H1 (cell line): ENCODE measurements around the gene CLEC1B. TPM values are rescaled to one million over a fixed set of nuclear protein-coding genes. Genes with fewer than 3 reads are reported as not detected.

Experiments
- CTCF ChIA-PET: fragments of 300-600 bp; sonication (Branson Sonifier 250); formaldehyde crosslinking; loops from one replicate; lab custom pipeline; 2021; ENCODE audit not compliant: partially characterized antibody; lab: Charles Lee
- POLR2A ChIA-PET: fragments of 300-600 bp; sonication (Branson Sonifier 250); formaldehyde crosslinking; loops from one replicate; lab custom pipeline; 2021; ENCODE audit warnings: inconsistent platforms; ENCODE audit not compliant: partially characterized antibody; lab: Charles Lee
- DNase-seq, 2 experiments: peaks; one replicate each; pipeline versions ENCODE4 v3.0.0 to v3.0.0-alpha.2; 2010 to 2022; ENCODE audit warnings: low spot score in 2 of 2, low read depth in 1 of 2, mixed read lengths in 1 of 2
- FAIRE-seq: peaks from 2 replicates; lab custom pipeline; 2011; peaks lifted over from hg19 to GRCh38; lab: Jason Lieb, UNC
- H2AFZ ChIP-seq: 2 replicates; pipeline ENCODE4 v1.8.1; 2012; ENCODE audit warnings: low read length, inconsistent platforms
- H2AK5ac ChIP-seq: 2 replicates; pipeline ENCODE4 v1.6.1; 2013; ENCODE audit warnings: low read depth, low read length
- H2BK120ac ChIP-seq: replicated peaks from 2 replicates; pipeline ENCODE3; 2013; ENCODE audit warnings: low read depth, low read length, inconsistent platforms
- H2BK12ac ChIP-seq: 2 replicates; pipeline ENCODE4 v1.6.1; 2013; ENCODE audit warnings: low read depth, low read length
- H2BK15ac ChIP-seq: 2 replicates; pipeline ENCODE4 v1.6.1; 2013; ENCODE audit warnings: low read length
- H2BK20ac ChIP-seq: 2 replicates; pipeline ENCODE4 v1.6.1; 2013; ENCODE audit warnings: low read length
- H2BK5ac ChIP-seq: 2 replicates; pipeline ENCODE4 v1.6.1; 2013; ENCODE audit warnings: low read depth, low read length
- H3K14ac ChIP-seq: 2 replicates; pipeline ENCODE4 v1.6.1; 2013; ENCODE audit warnings: inconsistent platforms; ENCODE audit not compliant: insufficient read length
- H3K18ac ChIP-seq: 2 replicates; pipeline ENCODE4 v1.6.1; 2013; ENCODE audit warnings: low read length; ENCODE audit errors: extremely low read depth
- H3K23ac ChIP-seq: 2 replicates; pipeline ENCODE4 v1.6.1; 2013; ENCODE audit warnings: inconsistent platforms; ENCODE audit not compliant: insufficient read length
- H3K23me2 ChIP-seq: 2 replicates; pipeline ENCODE4 v1.6.1; 2013; ENCODE audit warnings: low read depth, low read length
- H3K27ac ChIP-seq: 2 replicates; pipeline ENCODE4 v1.6.1; 2011; ENCODE audit warnings: low read depth, low read length, inconsistent platforms
- H3K27me3 ChIP-seq, 4 experiments: replicated peaks in 1 of 4; 1 replicate in 1 of 4; 2 replicates in 3 of 4; pipeline versions ENCODE4 v1.6.1 to v1.8.1; 2011 to 2013; ENCODE audit warnings: low read length in 3 of 4, mild to moderate bottlenecking in 3 of 4, inconsistent platforms in 2 of 4, mixed read lengths in 2 of 4, moderate library complexity in 1 of 4; ENCODE audit not compliant: control insufficient read depth in 3 of 4, insufficient read depth in 3 of 4; ENCODE audit errors: extremely low read depth in 1 of 4
- H3K36me3 ChIP-seq, 4 experiments: 2 replicates each; pipeline versions ENCODE4 v1.6.1 to v1.8.1; 2011 to 2013; ENCODE audit warnings: mild to moderate bottlenecking in 4 of 4, low read length in 3 of 4, moderate library complexity in 2 of 4, control low read depth in 1 of 4, inconsistent platforms in 1 of 4; ENCODE audit not compliant: insufficient read depth in 4 of 4, control insufficient read depth in 2 of 4
- H3K4ac ChIP-seq: replicated peaks from 2 replicates; pipeline ENCODE3; 2013; ENCODE audit warnings: low read length, low read depth, mixed read lengths, inconsistent platforms; ENCODE audit not compliant: insufficient read length
- H3K4me1 ChIP-seq, 4 experiments: replicated peaks in 1 of 4; 1 replicate in 1 of 4; 2 replicates in 3 of 4; pipeline versions ENCODE4 v1.6.1 to v1.8.1; 2011 to 2013; ENCODE audit warnings: low read length in 3 of 4, inconsistent platforms in 2 of 4, mixed read lengths in 1 of 4; ENCODE audit not compliant: insufficient read depth in 4 of 4, control insufficient read depth in 3 of 4
- H3K4me2 ChIP-seq, 2 experiments: 2 replicates each; pipeline versions ENCODE4 v1.6.1 to v1.8.1; 2011 to 2013; ENCODE audit warnings: low read depth in 2 of 2, low read length in 2 of 2, control low read depth in 1 of 2, inconsistent platforms in 1 of 2, mild to moderate bottlenecking in 1 of 2; ENCODE audit not compliant: insufficient read depth in 1 of 2
- H3K4me3 ChIP-seq, 4 experiments: fragments of 200-600, 300-600 bp in 1 of 4; sonication (generic), shearing (Covaris generic), sonication (Bioruptor Twin) in 1 of 4; 2 replicates each; pipeline versions ENCODE4 v1.5.1 to v1.8.1; 2011 to 2016; ENCODE audit warnings: low read length in 4 of 4, low read depth in 3 of 4, control low read depth in 2 of 4, inconsistent platforms in 2 of 4, mild to moderate bottlenecking in 2 of 4, mixed read lengths in 1 of 4, moderate library complexity in 1 of 4; ENCODE audit not compliant: insufficient read depth in 2 of 4; ENCODE audit errors: extremely low read depth in 1 of 4
- H3K56ac ChIP-seq: replicated peaks from 2 replicates; pipeline ENCODE3; 2013; ENCODE audit warnings: low read depth, mild to moderate bottlenecking, mixed read lengths, low read length, inconsistent platforms; ENCODE audit not compliant: insufficient read length
- H3K79me1 ChIP-seq: 2 replicates; pipeline ENCODE4 v1.6.1; 2013; ENCODE audit warnings: low read depth, low read length, control low read depth
- H3K79me2 ChIP-seq, 2 experiments: 2 replicates each; pipeline versions ENCODE4 v1.6.1 to v1.8.1; 2012 to 2013; ENCODE audit warnings: low read length in 2 of 2, mild to moderate bottlenecking in 2 of 2, inconsistent platforms in 1 of 2; ENCODE audit not compliant: insufficient read depth in 2 of 2, control insufficient read depth in 1 of 2
- H3K9ac ChIP-seq, 4 experiments: replicated peaks in 1 of 4; 1 replicate in 1 of 4; 2 replicates in 3 of 4; pipeline versions ENCODE4 v1.6.1 to v1.8.1; 2011 to 2013; ENCODE audit warnings: low read depth in 3 of 4, low read length in 3 of 4, control low read depth in 2 of 4, mild to moderate bottlenecking in 2 of 4, moderate library complexity in 2 of 4, inconsistent platforms in 1 of 4; ENCODE audit errors: extremely low read depth in 1 of 4
- H3K9me3 ChIP-seq, 2 experiments: 2 replicates each; pipeline versions ENCODE4 v1.6.1 to v1.8.1; 2012 to 2013; ENCODE audit warnings: mild to moderate bottlenecking in 2 of 2, moderate library complexity in 2 of 2, control low read depth in 1 of 2, inconsistent platforms in 1 of 2, low read depth in 1 of 2, low read length in 1 of 2, mixed read lengths in 1 of 2; ENCODE audit not compliant: insufficient read depth in 2 of 2
- H4K20me1 ChIP-seq, 2 experiments: replicated peaks in 1 of 2; 2 replicates each; pipeline versions ENCODE3 to v1.8.1; 2011 to 2013; ENCODE audit warnings: inconsistent platforms in 2 of 2, low read length in 2 of 2, mild to moderate bottlenecking in 1 of 2; ENCODE audit not compliant: insufficient read depth in 2 of 2, control insufficient read depth in 1 of 2
- H4K5ac ChIP-seq: 2 replicates; pipeline ENCODE4 v1.6.1; 2013; ENCODE audit warnings: low read length, low read depth, mixed read lengths, inconsistent platforms; ENCODE audit not compliant: insufficient read length
- H4K8ac ChIP-seq: 2 replicates; pipeline ENCODE4 v1.8.0; 2013; ENCODE audit warnings: mild to moderate bottlenecking, moderate library complexity, low read length, inconsistent platforms; ENCODE audit not compliant: insufficient read depth; ENCODE audit errors: extremely low read depth
- H4K91ac ChIP-seq: replicated peaks from 2 replicates; pipeline ENCODE3; 2013; ENCODE audit warnings: low read length, mixed read lengths, inconsistent platforms; ENCODE audit not compliant: insufficient read length
- NANOG ChIP-seq: IDR thresholded peaks from 2 replicates; pipeline ENCODE4 v1.6.1; 2011; ENCODE audit warnings: low read length, low read depth, mild to moderate bottlenecking, inconsistent platforms; ENCODE audit not compliant: insufficient read depth, poor library complexity, severe bottlenecking
- PHF8 ChIP-seq: fragments of 200-600 bp; sonication (generic); conservative IDR thresholded peaks from 2 replicates; pipeline ENCODE4 v1.7.1; 2012; ENCODE audit warnings: low read depth, mild to moderate bottlenecking, inconsistent platforms, low read length, moderate library complexity
- POLR2A ChIP-seq, 2 experiments: IDR thresholded peaks; 1 replicate in 1 of 2; 2 replicates in 1 of 2; pipeline ENCODE4 v1.6.1; 2011; ENCODE audit warnings: low read depth in 2 of 2, low read length in 2 of 2, mild to moderate bottlenecking in 2 of 2; ENCODE audit errors: control extremely low read depth in 1 of 2
- WGBS, 2 experiments: shearing (Covaris generic) in 1 of 2; methylation state at CpG; one replicate each; pipeline versions ENCODE4 v1.1.6 to v1.1.7; 2013 to 2015; ENCODE audit warnings: low lambda C conversion rate in 2 of 2, mixed read lengths in 2 of 2, inconsistent platforms in 1 of 2, low coverage in 1 of 2, missing lambda C conversion rate in 1 of 2; ENCODE audit not compliant: insufficient replicate concordance in 2 of 2, insufficient coverage in 1 of 2, insufficient read length in 1 of 2; ENCODE audit errors: extremely low coverage in 1 of 2, missing lambda C conversion rate in 1 of 2; 5-methylcytosine and 5-hydroxymethylcytosine counted together
- long read RNA-seq, 2 experiments: library from RNA in 1 of 2; library from capped mRNA in 1 of 2; stranded (forward); transcript quantifications; one replicate each; pipeline ENCODE4 v2.0.0, GENCODE V29; 2021; ENCODE audit warnings: inconsistent platforms in 1 of 2
- polyA minus RNA-seq, 3 experiments: library from RNA; depleted of rRNA, polyadenylated mRNA; stranded (reverse); fragments of >200 nt; gene quantifications; 1 replicate in 2 of 3; 2 replicates in 1 of 3; pipeline ENCODE4 v1.2.3, GENCODE V29; 2011
- polyA plus RNA-seq, 7 experiments: library from polyadenylated mRNA; depleted of rRNA in 3 of 7; stranded (reverse) in 5 of 7; unstranded in 2 of 7; fragments of >200 nt in 5 of 7; fragments of 200-250 nt in 2 of 7; gene quantifications; 1 replicate in 5 of 7; 2 replicates in 1 of 7; 4 replicates in 1 of 7; pipeline versions ENCODE4 v1.2.1 to v1.2.3, GENCODE V29; 2011 to 2013; ENCODE audit warnings: missing spikeins in 2 of 7, mixed read lengths in 2 of 7
- total RNA-seq: library from RNA; stranded (reverse); fragmentation: NEBNext Ultra II Directional; extraction: Animal tissue kit (Norgen Biotek cat#: 25700); gene quantifications from 2 replicates; pipeline ENCODE4 v1.2.1, GENCODE V29; 2021

Gene CLEC1B
- total RNA-seq (not detected in 2 replicates), polyA plus RNA-seq (2011; rRNA removed) (not detected in 2 replicates), polyA minus RNA-seq (2011; rRNA and poly(A)+ RNA removed) (not detected in 2 replicates)
- not detected for polyA plus RNA-seq (2011; cell fraction: cytosol; rRNA removed)
- not detected for polyA plus RNA-seq (2011; cell fraction: nucleus; rRNA removed)
- not detected in 4 replicates for polyA plus RNA-seq (2012, experiment 1 of 2)
- polyA plus RNA-seq (2012, experiment 2 of 2), result not detected
- polyA plus RNA-seq (2013, experiment 1 of 2), result not detected
- polyA plus RNA-seq (2013, experiment 2 of 2), result not detected
- polyA minus RNA-seq (2011; cell fraction: cytosol; rRNA and poly(A)+ RNA removed), result not detected
- polyA minus RNA-seq (2011; cell fraction: nucleus; rRNA and poly(A)+ RNA removed), result not detected
- long read RNA-seq, experiment 1, result 0 reads
- long read RNA-seq, experiment 2, result 0 reads

- no peaks in the 10 kb centered on the region for H4K20me1 ChIP-seq
- no peak within 1 kb of the TSS for H2BK12ac ChIP-seq
- 86% methylated on average over 3 of the region's 3 CpGs; no CpG with 5 or more reads in 1 of the 2 experiments for WGBS, 2 experiments
- H2AFZ ChIP-seq, result no peak within 1 kb of the TSS
- no peak within 1 kb of the TSS for H2BK5ac ChIP-seq
- H4K91ac ChIP-seq, result no peak within 1 kb of the TSS
- H3K56ac ChIP-seq, result no peak within 1 kb of the TSS
- H3K27ac ChIP-seq, result no peak within 1 kb of the TSS
- CTCF ChIA-PET, result interaction anchor here (0.6 to 3.7 kb wide), 7 partner anchors 11 to 185 kb away, joined by 3 to 31 read pairs (median 3); partner anchors contain the start of gene CLEC12B
- H3K36me3 ChIP-seq, result no peaks in the 10 kb centered on the region
- POLR2A ChIA-PET, result no interaction called here
- H2BK120ac ChIP-seq, result no peak within 1 kb of the TSS
- H2BK20ac ChIP-seq, result no peak within 1 kb of the TSS
- H3K18ac ChIP-seq, result no peak within 1 kb of the TSS
- H3K79me2 ChIP-seq, result no peaks in the 10 kb centered on the region
- peaks cover 0 to 1% (median 0%) of the 10 kb centered on the region in 4 experiments; a peak in 1 of 7 replicates for H3K27me3 ChIP-seq
- no peak within 1 kb of the TSS for H4K5ac ChIP-seq
- FAIRE-seq (no peak), DNase-seq (no peak)
- no peaks in the 10 kb centered on the region for H3K23me2 ChIP-seq
- H2AK5ac ChIP-seq, result no peak within 1 kb of the TSS
- H3K79me1 ChIP-seq, result no peaks in the 10 kb centered on the region
- H3K4me2 ChIP-seq, result no peak within 1 kb of the TSS
- H3K4ac ChIP-seq, result no peak within 1 kb of the TSS
- no peak within 1 kb of the TSS for H3K23ac ChIP-seq
- H3K4me3 ChIP-seq, result no peak within 1 kb of the TSS
- H3K14ac ChIP-seq, result no peak within 1 kb of the TSS
- no peaks in the 10 kb centered on the region for H3K9me3 ChIP-seq
- no peaks in the 10 kb centered on the region for H3K4me1 ChIP-seq
- no peak within 1 kb of the TSS for H2BK15ac ChIP-seq
- no peak within 1 kb of the TSS for H3K9ac ChIP-seq
- H4K8ac ChIP-seq, result no peak within 1 kb of the TSS
- TF ChIP-seq POLR2A (IDR thresholded peaks at IDR 0.05; ENCODE audit: control extremely low read depth in 1 of 2, low read depth in 2 of 2, low read length in 2 of 2) (no peak), PHF8 (no peak), NANOG (no peak)
Observed at GRCh38 chr12:9999016-9999415, at the start of gene CLEC1B. CLEC1B (minus strand) TSS chr12:9999121; CDS start chr12:9999100, 21 bp downstream.
